WI38 (cell line): ENCODE data around the gene NCAM2.

Source experiments
- H3K4me3 ChIP-seq: 2 replicates; pipeline ENCODE4 v1.5.1; 2011; ENCODE audit warnings: low read depth, mild to moderate bottlenecking, control low read depth, low read length
- CTCF ChIP-seq: IDR thresholded peaks from 2 replicates; pipeline ENCODE4 v1.5.1; 2012; ENCODE audit warnings: low read depth, mild to moderate bottlenecking, control low read depth, low read length

Gene NCAM2

GRCh38 chr21:21204366-21204996, 206.3 kb downstream of the NCAM2 start:
- no peak for TF ChIP-seq CTCF
- H3K4me3 ChIP-seq = no peak overlapping the region

- TF ChIP-seq CTCF = no peak
- H3K4me3 ChIP-seq = no peak overlapping the region
These were observed 207.4 kb downstream of the NCAM2 start for GRCh38 chr21:21205604-21206003.

- no peak for TF ChIP-seq CTCF
- no peak overlapping the region for H3K4me3 ChIP-seq
These were observed 212.3 kb downstream of the NCAM2 start for GRCh38 chr21:21210552-21210951.

GRCh38 chr21:21213297-21213696, 215.1 kb downstream of the NCAM2 start:
- no peak for TF ChIP-seq CTCF
- no peak overlapping the region for H3K4me3 ChIP-seq

GRCh38 chr21:21216047-21216446, 217.8 kb downstream of the NCAM2 start:
- no peak overlapping the region for H3K4me3 ChIP-seq
- TF ChIP-seq CTCF = no peak

- H3K4me3 ChIP-seq = no peak overlapping the region
- no peak for TF ChIP-seq CTCF
These were observed 228.3 kb downstream of the NCAM2 start for GRCh38 chr21:21226472-21226871.

- no peak for TF ChIP-seq CTCF
These were observed 232.5 kb downstream of the NCAM2 start for GRCh38 chr21:21230672-21231071.

More at GRCh38 chr21:21230672-21231071, 232.5 kb downstream of the NCAM2 start:
- H3K4me3 ChIP-seq = no peak overlapping the region
